Measurements from ENCODE around the gene GTF3C2. TPM values are rescaled to one million over a fixed set of nuclear protein-coding genes. Genes with fewer than 3 reads are reported as not detected.

Gene GTF3C2
- total and polyA plus RNA-seq, 2 of the 4 experiments (the other 2 are of a cell fraction): 25.5 to 36.9 TPM

DNA sequence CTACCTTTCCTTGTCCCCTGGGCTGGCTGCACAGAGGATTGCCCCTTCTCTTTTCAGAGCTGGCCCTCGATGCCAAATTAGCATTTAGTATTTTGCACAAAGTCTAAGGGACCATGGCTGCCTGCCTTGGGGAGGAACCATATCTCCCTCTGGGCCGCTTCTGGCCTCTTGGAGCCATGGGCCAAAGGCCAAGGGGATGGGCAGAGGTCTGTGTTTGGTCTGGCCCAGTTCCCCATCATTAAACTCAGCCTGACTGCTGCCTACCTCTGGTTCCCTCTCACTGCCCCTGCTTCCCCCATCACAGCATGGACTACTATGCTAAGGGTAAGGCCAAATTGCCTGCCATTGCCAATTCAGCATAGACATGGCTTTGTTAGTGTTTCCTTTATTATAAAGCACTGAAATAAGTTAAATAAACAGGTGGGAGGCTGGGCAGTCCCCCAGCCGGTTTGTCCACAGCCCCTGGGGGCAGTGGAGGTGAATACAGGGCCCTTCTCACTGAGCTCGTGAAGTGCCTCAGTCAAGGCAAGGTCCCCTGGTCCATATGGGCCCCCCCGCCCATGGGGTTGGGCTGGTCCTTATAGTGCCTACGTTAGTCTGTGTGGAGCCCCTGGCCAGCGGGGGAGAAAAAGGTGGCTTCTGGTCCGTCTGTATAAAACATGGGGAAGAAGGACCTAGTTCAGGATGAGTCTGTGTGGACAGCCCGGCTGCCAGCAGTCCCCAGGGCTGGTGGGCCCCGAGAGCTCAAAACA lies 20.5 kb upstream of the GTF3C2 start:
- H3K36me3 ChIP-seq (ENCODE audit: control insufficient read depth, insufficient read depth, low read length): peaks cover 59% of the 10 kb centered on the region
- H3K27ac ChIP-seq (ENCODE audit: insufficient read depth, low read length): no peak overlapping the region
- no peak overlapping the region for H4K8ac ChIP-seq (ENCODE audit: low read depth in 2 of 2, low read length in 2 of 2)
- ChIA-PET POLR2A (ENCODE audit: unreplicated experiment) (interaction anchor here (1.0 kb wide), 1 partner anchor 52 kb away, joined by 4 read pairs; no protein-coding TSS in a partner anchor), CTCF (no interaction called here)
- H3K4me3 ChIP-seq (ENCODE audit: insufficient read depth, low read depth, low read length): no peak overlapping the region
- H3K18ac ChIP-seq (ENCODE audit: low read depth, low read length): no peak overlapping the region
- WGBS, 2 experiments (ENCODE audit: extremely low coverage in 2 of 2, insufficient read length in 1 of 2): 62% methylated on average over 4 of the region's 10 CpGs; no CpG with 5 or more reads in 1 of the 2 experiments
- peaks cover 24 to 67% of the 10 kb centered on the region in 2 experiments for H3K79me1 ChIP-seq (ENCODE audit: low read depth in 1 of 2, low read length in 2 of 2)
- no peak overlapping the region for H2BK5ac ChIP-seq (ENCODE audit: low read depth, low read length, poor library complexity, severe bottlenecking)
- H3K56ac ChIP-seq (ENCODE audit: extremely low read depth, insufficient read depth, low read length): no peak overlapping the region
- H4K5ac ChIP-seq (ENCODE audit: low read depth, low read length): no peak overlapping the region
- dilution Hi-C loops (cut with HindIII; ENCODE audit: low sequenced_read_pairs, unreplicated experiment): no loop called here
- H4K91ac ChIP-seq (ENCODE audit: insufficient read depth, low read depth, low read length): no peak overlapping the region
- ATAC-seq (ENCODE audit: low read depth): no peak
- no peak overlapping the region for H2AK9ac ChIP-seq (replicated peaks; ENCODE audit: low read depth, low read length, poor library complexity)
- intact Hi-C loops (cut with micrococcal nuclease): no loop called here
- in situ Hi-C loops (cut with MboI; ENCODE audit: low sequenced_read_pairs): no loop called here
- H3K23ac ChIP-seq (ENCODE audit: low read depth, low read length): no peak overlapping the region
- H2BK120ac ChIP-seq (ENCODE audit: low read depth, low read length): no peak overlapping the region
- no peak overlapping the region for H3K9ac ChIP-seq (ENCODE audit: low read depth, low read length)
- peaks cover 10% of the 10 kb centered on the region for H3K4me1 ChIP-seq (ENCODE audit: control insufficient read depth, insufficient read depth, low read length)
- H3K4ac ChIP-seq (ENCODE audit: low read depth, low read length): no peak overlapping the region
- peaks cover 5% of the 10 kb centered on the region; the same call in 1 of the 2 replicates for H3K9me1 ChIP-seq (ENCODE audit: insufficient read depth, low read length)
- no peak overlapping the region for H3K4me2 ChIP-seq (ENCODE audit: low read depth, low read length)
- BruUV-seq (replicated peaks): no TSS peak
- no peak overlapping the region for H2BK15ac ChIP-seq (ENCODE audit: low read depth, low read length)
- no peak for TF ChIP-seq SMC3 (IDR thresholded peaks at IDR 0.05; ENCODE audit: low read depth, low read length)
- no peak for TF ChIP-seq MAZ (IDR thresholded peaks at IDR 0.05; ENCODE audit: borderline replicate concordance, low read depth, low read length)
- no peaks in the 10 kb centered on the region for H3K27me3 ChIP-seq (ENCODE audit: control insufficient read depth, insufficient read depth, low read length)
- peaks cover 25% of the 10 kb centered on the region; the same call in 1 of the 2 replicates for H4K20me1 ChIP-seq (ENCODE audit: insufficient read depth, low read length)
- no peak overlapping the region for H2AK5ac ChIP-seq (ENCODE audit: low read depth, low read length)
- H2BK20ac ChIP-seq (ENCODE audit: low read depth, low read length): no peak overlapping the region
- H3K14ac ChIP-seq (replicated peaks; ENCODE audit: low read depth, low read length): no peak overlapping the region
- no peak for DNase-seq
- no peaks in the 10 kb centered on the region for H3K9me3 ChIP-seq (ENCODE audit: control insufficient read depth, insufficient read depth, low read length)
- no peak overlapping the region for H2AFZ ChIP-seq (replicated peaks; ENCODE audit: low read length, poor library complexity)

Data from IMR-90 (cell line).